ENCODE results near the gene LHFPL3.

LHFPL3 gene

GRCh38 chr7:104653825-104654401 is 325.5 kb downstream of the LHFPL3 start:
- Histone ChIP-seq H3K36me3 (ENCODE audit: control insufficient read depth, insufficient read depth, low read length) (no peaks in the 10 kb centered on the region), H3K27me3 (replicated peaks; ENCODE audit: control insufficient read depth, insufficient read depth, low read length, poor library complexity, severe bottlenecking) (no peaks in the 10 kb centered on the region), H3K4me1 (ENCODE audit: control insufficient read depth, insufficient read depth, low read length, poor library complexity, severe bottlenecking) (no peaks in the 10 kb centered on the region), H3K27ac (ENCODE audit: insufficient read depth, low read length, poor library complexity, severe bottlenecking) (no peak overlapping the region), H3K9me3 (ENCODE audit: control insufficient read depth, low read length) (no peaks in the 10 kb centered on the region), H3K4me3 (ENCODE audit: insufficient read depth, low read depth, low read length, poor library complexity, severe bottlenecking) (no peak overlapping the region)
- DNase-seq: no peak

- H3K27ac ChIP-seq (ENCODE audit: insufficient read depth, low read length, poor library complexity, severe bottlenecking): no peak overlapping the region
- no peak for DNase-seq
Measured at GRCh38 chr7:104655592-104655991, 327.2 kb downstream of the LHFPL3 start.

DNA sequence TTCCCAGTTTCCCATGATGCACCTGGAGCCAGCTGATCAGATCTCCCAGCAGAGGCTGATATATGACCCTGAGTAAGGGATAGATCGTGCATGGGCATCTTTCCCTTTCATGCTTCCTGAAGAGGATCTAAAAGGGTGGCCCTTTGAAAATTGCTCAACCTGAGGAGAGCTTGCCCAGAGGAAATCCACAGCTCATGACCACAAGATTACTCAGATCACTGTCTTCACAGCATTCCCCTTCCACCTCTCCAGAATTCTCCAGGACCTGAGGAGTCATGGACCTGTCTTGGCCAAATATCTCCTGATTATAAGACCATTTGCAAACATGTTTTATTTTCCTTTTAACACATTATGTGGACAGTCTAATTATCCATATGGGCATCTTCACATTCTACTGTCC is 328.1 kb downstream of the LHFPL3 start:
- no peaks in the 10 kb centered on the region for H3K36me3 ChIP-seq (ENCODE audit: control insufficient read depth, insufficient read depth, low read length)
- H3K4me3 ChIP-seq (ENCODE audit: insufficient read depth, low read depth, low read length, poor library complexity, severe bottlenecking): no peak overlapping the region
- H3K9me3 ChIP-seq (ENCODE audit: control insufficient read depth, low read length): no peaks in the 10 kb centered on the region
- H3K27ac ChIP-seq (ENCODE audit: insufficient read depth, low read length, poor library complexity, severe bottlenecking): no peak overlapping the region
- no peaks in the 10 kb centered on the region for H3K4me1 ChIP-seq (ENCODE audit: control insufficient read depth, insufficient read depth, low read length, poor library complexity, severe bottlenecking)
- DNase-seq: no peak
- H3K27me3 ChIP-seq (replicated peaks; ENCODE audit: control insufficient read depth, insufficient read depth, low read length, poor library complexity, severe bottlenecking): no peaks in the 10 kb centered on the region

More at GRCh38 chr7:104655592-104655991, 327.2 kb downstream of the LHFPL3 start:
- no peak overlapping the region for H3K4me3 ChIP-seq (ENCODE audit: insufficient read depth, low read depth, low read length, poor library complexity, severe bottlenecking)
- no peaks in the 10 kb centered on the region for H3K27me3 ChIP-seq (replicated peaks; ENCODE audit: control insufficient read depth, insufficient read depth, low read length, poor library complexity, severe bottlenecking)
- no peaks in the 10 kb centered on the region for H3K9me3 ChIP-seq (ENCODE audit: control insufficient read depth, low read length)
- no peaks in the 10 kb centered on the region for H3K36me3 ChIP-seq (ENCODE audit: control insufficient read depth, insufficient read depth, low read length)
- H3K4me1 ChIP-seq (ENCODE audit: control insufficient read depth, insufficient read depth, low read length, poor library complexity, severe bottlenecking): no peaks in the 10 kb centered on the region

GRCh38 chr7:104657134-104657533 is 328.7 kb downstream of the LHFPL3 start:
- Histone ChIP-seq H3K4me1 (ENCODE audit: control insufficient read depth, insufficient read depth, low read length, poor library complexity, severe bottlenecking) (no peaks in the 10 kb centered on the region), H3K27ac (ENCODE audit: insufficient read depth, low read length, poor library complexity, severe bottlenecking) (no peak overlapping the region), H3K27me3 (replicated peaks; ENCODE audit: control insufficient read depth, insufficient read depth, low read length, poor library complexity, severe bottlenecking) (no peaks in the 10 kb centered on the region), H3K36me3 (ENCODE audit: control insufficient read depth, insufficient read depth, low read length) (no peaks in the 10 kb centered on the region), H3K4me3 (ENCODE audit: insufficient read depth, low read depth, low read length, poor library complexity, severe bottlenecking) (no peak overlapping the region), H3K9me3 (ENCODE audit: control insufficient read depth, low read length) (no peaks in the 10 kb centered on the region)
- no peak for DNase-seq

- Histone ChIP-seq H3K36me3 (ENCODE audit: control insufficient read depth, insufficient read depth, low read length) (no peaks in the 10 kb centered on the region), H3K9me3 (ENCODE audit: control insufficient read depth, low read length) (no peaks in the 10 kb centered on the region), H3K27ac (ENCODE audit: insufficient read depth, low read length, poor library complexity, severe bottlenecking) (no peak overlapping the region), H3K4me1 (ENCODE audit: control insufficient read depth, insufficient read depth, low read length, poor library complexity, severe bottlenecking) (no peaks in the 10 kb centered on the region), H3K27me3 (replicated peaks; ENCODE audit: control insufficient read depth, insufficient read depth, low read length, poor library complexity, severe bottlenecking) (no peaks in the 10 kb centered on the region), H3K4me3 (ENCODE audit: insufficient read depth, low read depth, low read length, poor library complexity, severe bottlenecking) (no peak overlapping the region)
- DNase-seq: no peak
Measured at GRCh38 chr7:104661575-104661974, 333.2 kb downstream of the LHFPL3 start.

DNA sequence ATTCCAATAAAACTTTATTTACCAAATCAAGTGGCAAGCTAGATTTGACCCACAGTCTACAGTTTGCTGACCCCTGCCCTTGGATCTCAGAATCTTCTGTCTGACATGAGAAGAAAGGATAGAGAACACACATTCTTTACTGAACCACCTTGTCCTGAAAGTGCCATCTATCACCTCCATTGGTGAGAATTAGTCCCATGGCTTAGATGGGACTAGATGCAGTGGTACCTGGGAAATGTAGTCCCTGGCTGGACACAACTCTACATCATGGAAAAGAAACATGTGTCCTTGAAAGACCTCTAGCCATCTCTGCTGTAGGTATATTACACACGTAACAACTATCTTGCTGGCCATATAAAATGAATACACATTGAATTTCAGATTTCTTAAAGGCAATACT is 336.2 kb downstream of the LHFPL3 start:
- Histone ChIP-seq H3K36me3 (ENCODE audit: control insufficient read depth, insufficient read depth, low read length) (no peaks in the 10 kb centered on the region), H3K4me1 (ENCODE audit: control insufficient read depth, insufficient read depth, low read length, poor library complexity, severe bottlenecking) (no peaks in the 10 kb centered on the region), H3K27ac (ENCODE audit: insufficient read depth, low read length, poor library complexity, severe bottlenecking) (no peak overlapping the region), H3K9me3 (ENCODE audit: control insufficient read depth, low read length) (no peaks in the 10 kb centered on the region), H3K4me3 (ENCODE audit: insufficient read depth, low read depth, low read length, poor library complexity, severe bottlenecking) (no peak overlapping the region), H3K27me3 (replicated peaks; ENCODE audit: control insufficient read depth, insufficient read depth, low read length, poor library complexity, severe bottlenecking) (no peaks in the 10 kb centered on the region)
- DNase-seq: no peak

DNA sequence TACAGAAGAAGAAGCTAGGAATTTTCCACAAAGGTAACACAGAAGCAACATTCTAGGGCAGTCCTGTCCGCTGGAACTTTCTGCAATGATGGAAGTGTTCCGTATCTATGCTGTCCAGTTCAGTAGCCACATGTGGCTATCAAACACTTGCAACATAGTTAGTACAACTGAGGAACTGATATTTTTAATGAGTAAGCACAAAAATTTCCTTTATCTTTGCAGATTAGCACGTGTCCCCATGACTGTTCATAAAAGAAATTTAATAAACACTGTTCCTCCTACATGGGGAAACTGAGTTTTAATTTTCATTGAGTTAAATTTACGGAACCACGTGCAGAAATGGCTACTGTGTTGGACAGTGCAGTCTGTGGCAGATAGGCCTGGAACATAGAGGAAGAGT is 349.2 kb downstream of the LHFPL3 start:
- Histone ChIP-seq H3K4me3 (ENCODE audit: insufficient read depth, low read depth, low read length, poor library complexity, severe bottlenecking) (no peak overlapping the region), H3K9me3 (ENCODE audit: control insufficient read depth, low read length) (no peaks in the 10 kb centered on the region), H3K27ac (ENCODE audit: insufficient read depth, low read length, poor library complexity, severe bottlenecking) (no peak overlapping the region), H3K27me3 (replicated peaks; ENCODE audit: control insufficient read depth, insufficient read depth, low read length, poor library complexity, severe bottlenecking) (no peaks in the 10 kb centered on the region), H3K4me1 (ENCODE audit: control insufficient read depth, insufficient read depth, low read length, poor library complexity, severe bottlenecking) (no peaks in the 10 kb centered on the region), H3K36me3 (ENCODE audit: control insufficient read depth, insufficient read depth, low read length) (no peaks in the 10 kb centered on the region)
- DNase-seq: no peak

GRCh38 chr7:104679085-104679484 is 350.7 kb downstream of the LHFPL3 start:
- no peaks in the 10 kb centered on the region for H3K27me3 ChIP-seq (replicated peaks; ENCODE audit: control insufficient read depth, insufficient read depth, low read length, poor library complexity, severe bottlenecking)
- no peaks in the 10 kb centered on the region for H3K36me3 ChIP-seq (ENCODE audit: control insufficient read depth, insufficient read depth, low read length)
- no peak overlapping the region for H3K4me3 ChIP-seq (ENCODE audit: insufficient read depth, low read depth, low read length, poor library complexity, severe bottlenecking)
- no peaks in the 10 kb centered on the region for H3K4me1 ChIP-seq (ENCODE audit: control insufficient read depth, insufficient read depth, low read length, poor library complexity, severe bottlenecking)
- no peak for DNase-seq
- H3K9me3 ChIP-seq (ENCODE audit: control insufficient read depth, low read length): no peaks in the 10 kb centered on the region
- no peak overlapping the region for H3K27ac ChIP-seq (ENCODE audit: insufficient read depth, low read length, poor library complexity, severe bottlenecking)

- no peak overlapping the region for H3K4me3 ChIP-seq (ENCODE audit: insufficient read depth, low read depth, low read length, poor library complexity, severe bottlenecking)
- H3K9me3 ChIP-seq (ENCODE audit: control insufficient read depth, low read length): no peaks in the 10 kb centered on the region
- no peaks in the 10 kb centered on the region for H3K4me1 ChIP-seq (ENCODE audit: control insufficient read depth, insufficient read depth, low read length, poor library complexity, severe bottlenecking)
- H3K27me3 ChIP-seq (replicated peaks; ENCODE audit: control insufficient read depth, insufficient read depth, low read length, poor library complexity, severe bottlenecking): no peaks in the 10 kb centered on the region
- H3K36me3 ChIP-seq (ENCODE audit: control insufficient read depth, insufficient read depth, low read length): no peaks in the 10 kb centered on the region
- no peak overlapping the region for H3K27ac ChIP-seq (ENCODE audit: insufficient read depth, low read length, poor library complexity, severe bottlenecking)
- no peak for DNase-seq
Measured at GRCh38 chr7:104686286-104686685, 357.9 kb downstream of the LHFPL3 start.

DNA sequence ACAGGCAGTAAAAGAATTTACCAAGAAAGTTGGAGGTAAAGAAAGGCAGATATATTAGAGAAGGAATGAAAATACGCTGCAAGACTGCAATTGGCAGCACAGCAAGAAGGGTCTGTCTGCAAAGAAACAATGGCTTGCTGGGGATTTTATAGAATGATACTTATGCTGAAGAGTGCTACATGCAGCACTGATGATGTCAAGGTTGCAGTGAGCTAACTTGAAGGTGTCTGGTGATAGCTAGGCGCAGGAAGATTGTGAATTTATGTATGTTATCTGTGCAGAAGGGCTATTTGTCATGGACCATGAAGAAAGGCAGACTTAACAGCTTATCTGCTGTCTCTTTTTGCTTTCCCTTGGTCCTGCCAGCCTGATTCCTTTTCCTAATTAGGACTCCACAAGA is 366.3 kb downstream of the LHFPL3 start:
- no peaks in the 10 kb centered on the region for H3K27me3 ChIP-seq (replicated peaks; ENCODE audit: control insufficient read depth, insufficient read depth, low read length, poor library complexity, severe bottlenecking)
- no peak overlapping the region for H3K27ac ChIP-seq (ENCODE audit: insufficient read depth, low read length, poor library complexity, severe bottlenecking)
- no peaks in the 10 kb centered on the region for H3K4me1 ChIP-seq (ENCODE audit: control insufficient read depth, insufficient read depth, low read length, poor library complexity, severe bottlenecking)
- no peaks in the 10 kb centered on the region for H3K36me3 ChIP-seq (ENCODE audit: control insufficient read depth, insufficient read depth, low read length)
- no peak for DNase-seq
- H3K4me3 ChIP-seq (ENCODE audit: insufficient read depth, low read depth, low read length, poor library complexity, severe bottlenecking): no peak overlapping the region
- H3K9me3 ChIP-seq (ENCODE audit: control insufficient read depth, low read length): no peaks in the 10 kb centered on the region

Measured in effector memory CD4-positive, alpha-beta T cell (primary cell).